Activated CD8-positive, alpha-beta memory T cell treated with anti-CD3 and anti-CD28 coated beads, Interleukin-2, amount 50 U/mL, for 1 hour (primary cell): ENCODE measurements around the gene LOXL1.
A peak's percentile ranks its signal among the peaks of the same experiment; 100 is the strongest.

Source experiments
- DNase-seq: peaks from one replicate; pipeline ENCODE4 v3.0.0-alpha.2; 2020; ENCODE audit errors: extremely low read depth

Gene LOXL1

GRCh38 chr15:73978896-73979295 lies 52.6 kb downstream of the LOXL1 start:
- DNase-seq: no peak

DNA sequence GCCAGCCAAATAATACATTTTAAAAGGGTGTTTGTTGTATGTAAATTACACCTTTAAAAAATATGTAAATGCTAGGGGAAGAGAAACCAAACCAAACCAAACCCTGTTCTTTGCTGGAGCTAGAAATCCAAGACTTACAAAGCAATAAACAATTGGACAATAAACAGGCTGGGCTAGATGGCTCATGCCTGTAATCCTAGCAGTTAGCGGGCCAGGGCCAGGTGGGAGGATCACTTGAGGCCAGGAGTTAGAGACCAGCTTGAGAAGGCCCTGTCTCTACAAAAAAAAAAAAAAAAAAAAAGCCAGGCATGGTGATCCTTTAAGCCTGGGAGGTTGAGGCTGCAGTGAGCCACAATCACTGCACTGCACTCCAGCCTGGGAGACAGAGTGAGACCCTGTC lies 53.4 kb downstream of the LOXL1 start:
- no peak for DNase-seq

DNA sequence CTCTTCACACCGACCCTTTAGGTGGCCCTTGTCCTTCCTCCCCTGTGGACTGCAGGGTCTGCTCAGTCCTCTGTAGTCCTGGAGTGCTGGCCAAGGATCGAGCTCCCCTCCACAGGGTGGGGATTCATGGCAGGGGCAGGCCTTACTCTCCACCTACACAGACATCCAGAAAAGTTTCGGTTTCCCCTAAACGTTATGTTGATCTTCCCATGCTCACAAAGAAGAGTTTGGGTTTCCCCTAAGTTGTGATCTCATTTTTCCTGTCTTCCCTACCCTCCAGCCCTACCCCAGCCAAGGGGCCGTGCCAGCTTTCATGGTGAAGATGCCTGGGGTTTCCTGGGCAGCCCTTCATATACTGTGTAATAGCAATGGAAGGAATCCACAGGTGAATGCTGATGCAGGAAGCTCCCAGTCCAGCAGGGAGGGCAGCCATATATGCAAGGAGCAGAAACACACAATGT lies 55.5 kb downstream of the LOXL1 start:
- DNase-seq: no peak

GRCh38 chr15:73982222-73982962 lies 56.1 kb downstream of the LOXL1 start:
- no peak for DNase-seq

- no peak for DNase-seq
Measured at GRCh38 chr15:73983211-73983727, 57.0 kb downstream of the LOXL1 start.

- DNase-seq: no peak
Measured at GRCh38 chr15:73983773-73984172, 57.5 kb downstream of the LOXL1 start.

DNA sequence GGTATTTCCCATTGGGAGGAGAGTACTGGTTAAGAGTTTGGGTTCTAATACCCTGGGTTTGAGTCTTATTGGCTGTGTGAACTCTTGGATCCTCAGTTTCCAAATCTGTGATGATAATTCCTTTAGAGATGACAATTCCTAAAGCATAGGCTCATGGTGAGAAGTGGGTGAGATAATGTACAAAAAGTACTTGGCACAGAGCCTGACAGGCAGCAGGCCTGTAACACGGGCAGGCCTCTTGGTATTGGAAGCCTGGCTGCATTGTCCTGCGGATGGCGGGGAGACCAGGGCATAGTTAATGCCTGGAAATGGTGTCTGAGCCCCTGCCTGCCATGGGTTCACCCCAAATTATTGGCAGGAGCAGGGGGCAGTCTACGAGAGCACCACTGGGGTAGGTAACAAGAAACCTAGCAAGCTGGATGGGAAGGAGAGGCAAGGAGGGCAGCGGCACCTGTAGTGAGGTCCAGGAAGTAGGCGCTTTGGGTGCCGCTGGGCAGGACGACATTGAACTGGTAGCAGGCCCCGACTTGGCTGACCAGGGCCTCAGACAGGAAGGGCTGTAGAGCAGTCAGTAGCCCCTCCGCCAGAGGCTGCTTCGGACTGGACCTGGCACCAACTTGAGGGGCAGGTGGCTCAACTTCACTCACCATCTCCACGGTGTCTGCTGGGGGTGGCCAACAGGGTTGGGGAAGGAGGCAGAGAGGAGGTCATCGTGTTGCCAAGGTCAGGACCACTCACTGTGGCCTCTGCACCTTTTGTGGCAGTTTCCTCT lies 58.1 kb downstream of the LOXL1 start:
- DNase-seq: no peak

- no peak for DNase-seq
Measured at GRCh38 chr15:73985101-73985873, 59.0 kb downstream of the LOXL1 start.

DNA sequence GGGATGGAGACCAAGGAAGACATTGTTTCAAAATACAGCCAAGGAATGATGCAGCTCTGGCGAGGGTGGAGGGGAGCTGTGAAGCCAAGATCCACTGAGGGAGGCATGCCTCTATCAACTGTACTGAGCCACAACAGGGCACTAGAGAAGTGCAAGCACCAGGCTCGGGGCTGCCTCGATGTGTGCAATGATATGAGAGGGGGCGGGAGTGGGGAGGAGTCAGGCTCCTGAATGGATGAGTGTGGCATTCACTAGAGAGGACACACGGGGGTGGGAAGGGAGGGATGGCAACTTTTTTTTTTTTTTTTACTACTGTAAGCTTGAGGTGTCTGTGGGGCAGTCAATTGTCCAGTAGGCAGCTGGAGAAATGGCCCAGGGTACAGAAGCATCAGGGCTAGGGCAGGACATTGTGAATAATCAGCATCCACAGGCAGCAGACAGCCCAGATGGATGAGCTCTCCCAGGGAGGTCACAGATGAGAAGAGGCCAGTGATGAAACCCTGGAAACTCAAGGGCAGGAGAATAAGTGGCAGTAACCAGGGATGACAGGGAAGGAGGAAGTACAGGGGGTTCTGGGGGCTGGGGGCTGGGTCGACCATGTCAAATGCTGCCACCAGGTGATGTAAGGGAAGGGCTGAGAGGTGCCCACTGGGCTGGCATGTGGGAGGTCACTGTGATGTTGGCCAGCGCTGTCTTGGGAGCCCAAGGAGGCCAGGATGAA lies 60.0 kb downstream of the LOXL1 start:
- DNase-seq: no peak

DNA sequence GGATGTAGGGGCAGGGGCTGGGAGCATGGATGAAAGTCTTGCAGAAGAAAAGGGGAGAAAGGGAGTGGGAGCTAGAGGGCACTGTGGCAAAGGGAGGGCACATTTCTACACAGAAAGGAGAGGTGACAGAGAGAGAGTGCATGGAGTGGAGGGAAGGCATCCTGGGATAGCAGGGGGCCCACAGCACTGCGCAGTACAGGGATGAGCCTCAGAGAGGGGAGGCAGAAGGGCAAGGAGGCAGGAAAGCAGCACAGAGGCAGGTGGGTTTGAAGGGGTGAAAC lies 60.5 kb downstream of the LOXL1 start:
- DNase-seq: no peak

DNA sequence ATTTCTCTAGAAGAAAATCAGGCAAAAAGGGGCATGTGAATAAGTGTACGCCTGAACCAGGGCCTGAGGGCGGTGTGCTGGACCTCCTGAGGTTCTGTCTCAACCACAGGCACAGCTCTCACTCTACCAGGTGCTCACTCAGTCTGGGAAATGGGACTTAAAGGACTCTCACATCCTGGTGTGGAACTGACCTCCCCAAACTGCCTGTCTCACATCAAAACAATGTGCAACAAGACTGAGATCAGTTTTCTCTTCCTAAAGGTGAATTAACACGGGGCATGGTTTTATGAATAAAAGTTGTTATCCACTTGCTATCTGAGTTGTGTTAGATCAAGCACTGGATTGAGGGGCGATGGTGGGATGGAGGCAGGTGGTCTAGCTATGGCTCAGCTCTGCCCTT lies 61.0 kb downstream of the LOXL1 start:
- no peak for DNase-seq

DNA sequence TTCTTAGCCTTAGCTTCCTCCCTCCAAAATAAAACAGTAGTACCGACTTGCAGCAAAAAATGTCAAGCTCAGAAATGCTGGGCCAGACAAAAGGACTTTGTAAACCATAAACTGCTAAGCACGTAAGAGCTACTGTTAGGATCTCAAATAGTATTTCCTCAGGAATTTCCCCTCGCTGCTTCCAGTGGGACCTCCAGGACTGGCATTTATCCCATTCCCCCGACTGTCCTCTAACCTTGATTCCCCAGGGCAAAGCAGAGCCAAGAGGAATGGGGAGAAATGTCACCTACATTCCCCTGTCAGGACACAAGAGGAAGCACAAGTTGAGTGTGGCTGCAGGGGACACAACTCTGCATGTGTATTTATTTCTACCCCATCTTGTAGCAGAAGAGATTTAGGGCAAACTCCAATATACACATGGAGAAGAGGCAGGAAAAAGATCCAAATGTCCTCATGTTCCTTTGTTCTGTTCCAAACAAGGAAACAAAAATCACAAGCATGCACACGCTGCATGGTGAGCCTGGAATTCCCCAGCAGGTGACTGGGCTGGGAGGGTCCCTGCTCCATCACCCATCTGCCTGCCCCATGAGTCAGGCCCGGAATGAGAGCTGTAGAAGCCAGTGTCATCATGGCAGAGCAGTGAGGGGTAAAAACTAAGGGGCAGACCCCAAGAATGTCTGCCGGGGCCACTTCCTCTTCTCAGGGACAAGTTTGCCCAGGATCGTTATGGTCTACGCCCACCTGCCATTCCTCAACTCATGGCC lies 61.6 kb downstream of the LOXL1 start:
- no peak for DNase-seq

- no peak for DNase-seq
Measured at GRCh38 chr15:73988445-73988969, 62.2 kb downstream of the LOXL1 start.

DNA sequence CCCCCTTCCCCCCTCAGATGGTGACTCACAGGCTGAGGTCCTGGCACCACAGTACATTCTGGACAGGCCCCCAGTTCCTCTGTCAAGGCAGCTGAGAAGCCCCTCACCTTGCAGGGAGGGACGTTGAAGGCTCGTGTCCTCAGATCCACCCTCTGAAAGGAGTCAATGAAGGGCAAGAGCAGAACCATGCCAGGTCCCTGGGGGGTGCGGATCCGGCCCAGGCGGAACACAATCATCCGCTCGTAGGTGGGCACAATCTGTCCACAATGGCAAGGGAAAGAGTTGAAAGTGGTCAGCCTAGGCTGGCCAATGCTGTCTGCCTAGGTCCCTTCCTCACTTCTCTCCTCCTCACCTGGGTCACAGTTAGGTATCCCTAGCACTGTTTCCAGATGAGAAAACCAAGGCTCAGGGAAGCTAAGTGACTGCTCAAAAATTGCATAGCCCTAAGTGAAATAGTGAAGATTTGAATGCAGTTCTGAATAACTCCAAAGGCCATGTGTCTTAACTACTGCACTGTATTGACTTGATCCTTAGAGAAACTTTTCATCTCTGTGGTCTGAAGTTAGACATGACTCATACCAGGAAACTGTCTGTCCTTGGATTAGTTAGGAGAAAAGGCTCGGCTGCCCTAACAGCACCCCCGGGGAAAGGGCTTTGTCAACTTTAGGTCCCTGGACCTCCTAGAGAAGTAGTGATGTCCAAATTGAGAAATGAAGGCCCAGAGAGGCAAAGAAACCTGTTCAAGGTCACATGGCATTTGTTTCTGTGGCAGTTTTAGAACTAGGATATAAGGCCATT lies 62.9 kb downstream of the LOXL1 start:
- no peak for DNase-seq

GRCh38 chr15:73990250-73991005 lies 64.2 kb downstream of the LOXL1 start:
- no peak for DNase-seq

DNA sequence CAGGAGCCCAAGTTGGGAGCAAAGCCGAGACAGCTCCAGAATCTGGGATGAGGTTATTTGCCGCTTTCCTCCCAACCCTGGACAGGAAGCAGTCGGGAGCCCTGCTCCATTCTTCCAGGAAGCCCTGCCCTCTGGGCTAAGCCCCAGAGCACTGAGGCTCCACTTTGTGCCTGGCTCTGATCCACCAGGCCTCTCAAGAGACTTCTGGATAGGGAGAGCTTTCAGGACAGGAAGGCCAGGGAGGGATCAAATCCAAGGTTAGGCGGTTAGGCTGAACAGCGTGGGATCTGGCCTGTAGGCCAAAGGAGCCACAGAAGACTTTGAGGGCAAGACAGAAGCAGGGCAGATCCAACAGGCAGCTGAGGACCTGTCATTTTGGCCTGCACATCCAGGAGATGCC lies 65.0 kb downstream of the LOXL1 start:
- DNase-seq: no peak

DNA sequence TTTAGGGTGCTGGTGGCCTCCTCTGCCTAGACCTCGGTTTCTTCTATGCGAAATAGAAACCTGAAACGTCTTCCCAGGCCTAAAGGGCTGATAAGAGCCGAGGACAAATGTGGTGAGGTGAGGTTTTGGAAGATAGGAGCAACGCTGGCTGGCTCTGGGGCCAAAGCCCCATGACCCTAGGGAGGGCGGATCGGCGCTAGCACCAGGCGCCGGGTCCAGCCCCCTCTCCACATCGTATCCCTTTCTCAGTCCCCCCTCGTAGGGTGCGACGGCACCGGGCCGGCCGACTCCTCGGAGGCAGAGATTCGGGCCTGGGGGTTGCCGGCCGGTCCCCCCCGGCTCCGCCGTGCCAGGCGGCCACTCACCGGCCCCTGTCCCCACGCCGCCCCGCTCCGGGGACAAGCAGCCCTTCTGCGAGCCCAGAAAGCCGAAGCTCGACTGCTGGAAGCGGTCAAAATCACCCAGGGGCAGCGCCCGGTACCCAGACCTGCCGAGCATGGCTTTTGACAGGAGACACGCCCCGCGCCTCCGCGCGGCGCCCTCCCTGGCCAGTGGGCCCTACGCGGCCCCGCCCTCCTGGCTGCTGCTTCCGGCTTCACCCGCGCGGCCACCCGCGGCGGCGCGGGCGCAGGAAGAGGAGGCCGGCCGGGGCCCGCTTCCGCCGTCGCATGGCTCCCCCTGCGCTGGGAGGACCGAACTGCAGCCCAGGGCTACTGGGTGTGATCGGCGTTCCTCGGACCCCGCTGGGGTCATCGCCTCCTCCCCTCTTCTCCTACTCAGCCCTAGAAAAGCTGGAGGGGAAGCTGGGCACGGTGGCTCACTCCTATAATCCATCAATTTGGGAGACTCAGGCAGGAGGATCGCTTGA lies 65.7 kb downstream of the LOXL1 start, which contains the start of gene STOML1:
Gene STOML1, minus strand, starts transcription at position 570 of the 868 bp plus-strand sequence. Its CDS starts 72 bp downstream, at position 498.
- DNase-seq: peak; percentile 56

DNA sequence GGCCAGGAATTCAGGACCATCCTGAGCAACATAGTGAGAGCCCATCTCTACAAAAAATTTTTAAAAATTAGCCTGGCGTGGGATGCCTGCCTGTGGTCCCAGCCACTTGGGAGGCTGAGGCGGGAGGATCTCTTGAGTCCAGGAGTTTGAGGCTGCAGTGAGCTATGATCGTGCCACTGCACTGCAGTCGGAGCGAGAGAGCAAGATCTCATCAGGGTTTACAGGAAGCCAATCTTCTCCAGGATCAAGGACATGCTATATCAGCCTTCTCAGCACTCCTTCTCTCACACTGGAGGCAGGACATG lies 66.3 kb downstream of the LOXL1 start:
- no peak for DNase-seq
